GM12873 (cell line): ENCODE data around the gene ANAPC5.

Experiments used
- CTCF ChIP-seq: IDR thresholded peaks from 2 replicates; pipeline ENCODE4 v1.5.1; 2012; ENCODE audit warnings: low read depth, mild to moderate bottlenecking, moderate library complexity, low read length, control low read depth; ENCODE audit not compliant: insufficient read depth; ENCODE audit errors: missing control alignments

The ANAPC5 gene

GRCh38 chr12:121351820-121352681 lies at the start of gene ANAPC5:
ANAPC5 (minus strand) TSS chr12:121352411; CDS start chr12:121352340, 71 bp downstream.
- no peak for TF ChIP-seq CTCF

GRCh38 chr12:121400332-121401139 lies 48.3 kb upstream of the ANAPC5 start:
- no peak for TF ChIP-seq CTCF

- no peak for TF ChIP-seq CTCF
These were observed 47.5 kb upstream of the ANAPC5 start, which contains the start of gene RNF34 for GRCh38 chr12:121399391-121400331. RNF34 (plus strand) TSS chr12:121400118; CDS start chr12:121400213, 95 bp downstream.

- TF ChIP-seq CTCF: no peak
These were observed 46.1 kb upstream of the ANAPC5 start for GRCh38 chr12:121398355-121398754.

GRCh38 chr12:121397521-121397920 lies 45.3 kb upstream of the ANAPC5 start:
- no peak for TF ChIP-seq CTCF

- TF ChIP-seq CTCF: no peak
These were observed 40.1 kb upstream of the ANAPC5 start for GRCh38 chr12:121392325-121392716.
